ENCODE measurements around the gene RAPH1. TPM values are rescaled to one million over a fixed set of nuclear protein-coding genes. Genes with fewer than 3 reads are reported as not detected.
A peak's percentile ranks its signal among the peaks of the same experiment; 100 is the strongest.
"Not testable (repeated sequence)": the region's sequence is repeated elsewhere in the genome, so short reads cannot be mapped to it uniquely, and the experiment has no call there.

The RAPH1 gene
- total RNA-seq, 2 donors from 2014 or later: 10.4 to 13.5 TPM

- ATAC-seq (replicated peaks): no peak
- peak overlapping the region; percentile 79 for H3K4me3 Mint-ChIP-seq
- peaks cover 39% of the 10 kb centered on the region for H3K4me1 Mint-ChIP-seq
- peak overlapping the region; percentile 87 for H3K27ac Mint-ChIP-seq
- H3K27me3 Mint-ChIP-seq: peaks cover 6% of the 10 kb centered on the region
- H3K36me3 Mint-ChIP-seq (ENCODE audit: low read depth): no peaks in the 10 kb centered on the region
- peaks cover 11% of the 10 kb centered on the region for H3K9me3 Mint-ChIP-seq
Measured at GRCh38 chr2:203535784-203536585, 884 bp upstream of the RAPH1 start.

GRCh38 chr2:203534621-203535077 is 452 bp downstream of the RAPH1 start:
- Mint-ChIP-seq H3K36me3 (ENCODE audit: low read depth) (no peaks in the 10 kb centered on the region), H3K4me1 (peaks cover 39% of the 10 kb centered on the region), H3K27me3 (peaks cover 6% of the 10 kb centered on the region), H3K27ac (peak overlapping the region; percentile 5), H3K9me3 (peaks cover 11% of the 10 kb centered on the region), H3K4me3 (peak overlapping the region; percentile 79)
- peak; percentile 31 for ATAC-seq (replicated peaks)

GRCh38 chr2:203533676-203534591 is 1.2 kb downstream of the RAPH1 start:
- Mint-ChIP-seq H3K4me3 (peak overlapping the region; percentile 79), H3K4me1 (peaks cover 38% of the 10 kb centered on the region), H3K27me3 (peaks cover 6% of the 10 kb centered on the region), H3K9me3 (peaks cover 11% of the 10 kb centered on the region), H3K27ac (peak overlapping the region; percentile 5), H3K36me3 (ENCODE audit: low read depth) (no peaks in the 10 kb centered on the region)
- ATAC-seq (replicated peaks): peak; percentile 44

GRCh38 chr2:203532957-203533658 is 2.0 kb downstream of the RAPH1 start:
- ATAC-seq (replicated peaks): no peak
- Mint-ChIP-seq H3K4me3 (peak overlapping the region; percentile 79), H3K27me3 (peaks cover 6% of the 10 kb centered on the region), H3K27ac (no peak overlapping the region), H3K9me3 (peaks cover 5% of the 10 kb centered on the region), H3K4me1 (peaks cover 30% of the 10 kb centered on the region), H3K36me3 (ENCODE audit: low read depth) (no peaks in the 10 kb centered on the region)

- H3K36me3 Mint-ChIP-seq (ENCODE audit: low read depth): no peaks in the 10 kb centered on the region
- no peak overlapping the region for H3K4me3 Mint-ChIP-seq
- ATAC-seq (replicated peaks): no peak
- H3K9me3 Mint-ChIP-seq: no peaks in the 10 kb centered on the region
- peaks cover 8% of the 10 kb centered on the region for H3K4me1 Mint-ChIP-seq
- no peak overlapping the region for H3K27ac Mint-ChIP-seq
- H3K27me3 Mint-ChIP-seq: no peaks in the 10 kb centered on the region
Measured at GRCh38 chr2:203527719-203528118, 7.4 kb downstream of the RAPH1 start.

GRCh38 chr2:203513268-203513667 is 21.8 kb downstream of the RAPH1 start:
- H3K4me1 Mint-ChIP-seq; H3K27ac Mint-ChIP-seq; ATAC-seq (replicated peaks); H3K27me3 Mint-ChIP-seq; H3K36me3 Mint-ChIP-seq (ENCODE audit: low read depth); H3K4me3 Mint-ChIP-seq; H3K9me3 Mint-ChIP-seq: not testable (repeated sequence)

GRCh38 chr2:203510941-203511305 is 24.2 kb downstream of the RAPH1 start:
- no peak for ATAC-seq (replicated peaks)
- H3K27me3 Mint-ChIP-seq: no peaks in the 10 kb centered on the region
- H3K4me1 Mint-ChIP-seq: no peaks in the 10 kb centered on the region
- H3K4me3 Mint-ChIP-seq: no peak overlapping the region
- H3K36me3 Mint-ChIP-seq (ENCODE audit: low read depth): peaks cover 4% of the 10 kb centered on the region
- no peak overlapping the region for H3K27ac Mint-ChIP-seq
- no peaks in the 10 kb centered on the region for H3K9me3 Mint-ChIP-seq

GRCh38 chr2:203510256-203510940 is 24.7 kb downstream of the RAPH1 start:
- Mint-ChIP-seq H3K4me3 (no peak overlapping the region), H3K27me3 (no peaks in the 10 kb centered on the region), H3K4me1 (no peaks in the 10 kb centered on the region), H3K36me3 (ENCODE audit: low read depth) (peaks cover 4% of the 10 kb centered on the region), H3K27ac (no peak overlapping the region), H3K9me3 (no peaks in the 10 kb centered on the region)
- no peak for ATAC-seq (replicated peaks)

GRCh38 chr2:203503460-203503859 is 31.6 kb downstream of the RAPH1 start:
- H3K36me3 Mint-ChIP-seq (ENCODE audit: low read depth); H3K27ac Mint-ChIP-seq; H3K27me3 Mint-ChIP-seq; ATAC-seq (replicated peaks); H3K9me3 Mint-ChIP-seq; H3K4me3 Mint-ChIP-seq: not testable (repeated sequence)
- H3K4me1 Mint-ChIP-seq: peaks cover 12% of the 10 kb centered on the region

- no peak overlapping the region for H3K27ac Mint-ChIP-seq
- no peak for ATAC-seq (replicated peaks)
- H3K36me3 Mint-ChIP-seq (ENCODE audit: low read depth): no peaks in the 10 kb centered on the region
- no peaks in the 10 kb centered on the region for H3K27me3 Mint-ChIP-seq
- H3K4me1 Mint-ChIP-seq: peaks cover 17% of the 10 kb centered on the region
- no peaks in the 10 kb centered on the region for H3K9me3 Mint-ChIP-seq
- H3K4me3 Mint-ChIP-seq: no peak overlapping the region
Measured at GRCh38 chr2:203501873-203502272, 33.2 kb downstream of the RAPH1 start.

- Mint-ChIP-seq H3K9me3 (no peaks in the 10 kb centered on the region), H3K36me3 (ENCODE audit: low read depth) (no peaks in the 10 kb centered on the region), H3K4me3 (no peak overlapping the region), H3K27ac (no peak overlapping the region), H3K4me1 (peaks cover 17% of the 10 kb centered on the region), H3K27me3 (no peaks in the 10 kb centered on the region)
- no peak for ATAC-seq (replicated peaks)
Measured at GRCh38 chr2:203500951-203501350, 34.1 kb downstream of the RAPH1 start.

- no peak overlapping the region for H3K27ac Mint-ChIP-seq
- peaks cover under 1% of the 10 kb centered on the region for H3K36me3 Mint-ChIP-seq (ENCODE audit: low read depth)
- peaks cover 17% of the 10 kb centered on the region for H3K4me1 Mint-ChIP-seq
- no peak for ATAC-seq (replicated peaks)
- no peak overlapping the region for H3K4me3 Mint-ChIP-seq
- H3K9me3 Mint-ChIP-seq: no peaks in the 10 kb centered on the region
- no peaks in the 10 kb centered on the region for H3K27me3 Mint-ChIP-seq
Measured at GRCh38 chr2:203500297-203500696, 34.8 kb downstream of the RAPH1 start.

GRCh38 chr2:203498161-203498560 is 36.9 kb downstream of the RAPH1 start:
- H3K9me3 Mint-ChIP-seq: no peaks in the 10 kb centered on the region

GRCh38 chr2:203492965-203493364 is 42.1 kb downstream of the RAPH1 start:
- H3K27me3 Mint-ChIP-seq: no peaks in the 10 kb centered on the region
- no peak overlapping the region for H3K4me3 Mint-ChIP-seq
- H3K27ac Mint-ChIP-seq: peak overlapping the region; percentile 63
- H3K36me3 Mint-ChIP-seq (ENCODE audit: low read depth): peaks cover 45% of the 10 kb centered on the region
- peaks cover under 1% of the 10 kb centered on the region for H3K4me1 Mint-ChIP-seq
- H3K9me3 Mint-ChIP-seq: no peaks in the 10 kb centered on the region
- ATAC-seq (replicated peaks): peak; percentile 90

More at GRCh38 chr2:203498161-203498560, 36.9 kb downstream of the RAPH1 start:
- Mint-ChIP-seq H3K4me3 (no peak overlapping the region), H3K4me1 (peaks cover 17% of the 10 kb centered on the region), H3K36me3 (ENCODE audit: low read depth) (peaks cover 21% of the 10 kb centered on the region), H3K27me3 (no peaks in the 10 kb centered on the region), H3K27ac (no peak overlapping the region)
- peak; percentile 45 for ATAC-seq (replicated peaks)

All from activated T-helper 17 cell treated with anti-CD3 and anti-CD28 coated beads, Interleukin-2, amount 50 U/mL, for 72 hours (primary cell).